GM12878 (cell line): ENCODE data around the gene TTC17. TPM values are rescaled to one million over a fixed set of nuclear protein-coding genes. Genes with fewer than 3 reads are reported as not detected.

ENCODE experiments used
- ATAC-seq: fragments of 200-7000 bp; cut with Tn5 transposase; 3 replicates; pipeline ENCODE4 v1.9.1; 2020; ENCODE audit warnings: mild to moderate bottlenecking, moderate library complexity
- BruUV-seq: library from RNA; stranded (reverse); fragments of 400-500 nt; replicated peaks from 2 replicates; lab custom pipeline; 2021; lab: Mats Ljungman, UMichigan
- CTCF ChIA-PET: fragments of 300-600 bp; sonication (Branson Sonifier 250); formaldehyde crosslinking; extraction: SDS; loops from one replicate; lab custom pipeline; 2021; ENCODE audit warnings: inconsistent platforms; lab: Yijun Ruan, JAX
- POLR2A ChIA-PET: fragments of 350-600 bp; formaldehyde crosslinking; extraction: SDS; loops from one replicate; lab custom pipeline; 2021; ENCODE audit warnings: inconsistent platforms; lab: Charles Lee
- RAD21 ChIA-PET: fragments of 300-600 bp; sonication (Branson Sonifier 250); formaldehyde crosslinking; loops from one replicate; lab custom pipeline; 2023; ENCODE audit warnings: antibody characterized with exemption; ENCODE audit not compliant: unreplicated experiment; lab: Charles Lee
- SMC1A ChIA-PET: fragments of 300-600 bp; sonication (Branson Sonifier 250); formaldehyde crosslinking; loops from one replicate; lab custom pipeline; 2023; ENCODE audit not compliant: unreplicated experiment, uncharacterized antibody; lab: Charles Lee
- DNase-seq: peaks from one replicate; pipeline ENCODE4 v3.0.0-alpha.2; 2011; ENCODE audit warnings: low read depth, low spot score
- FAIRE-seq: peaks from 3 replicates; lab custom pipeline; 2011; peaks lifted over from hg19 to GRCh38; lab: Jason Lieb, UNC
- H2AFZ ChIP-seq: 2 replicates; pipeline ENCODE4 v1.6.0; 2011; ENCODE audit warnings: low read depth, low read length, control low read depth; ENCODE audit not compliant: control insufficient read depth
- H3K27ac ChIP-seq: 2 replicates; pipeline ENCODE4 v1.5.1; 2011; ENCODE audit warnings: control low read depth; ENCODE audit not compliant: control insufficient read depth, insufficient read depth
- H3K27me3 ChIP-seq, 2 experiments: replicated peaks in 1 of 2; 2 replicates each; pipeline versions ENCODE4 v1.6.0 to v1.6.1; 2011; ENCODE audit warnings: low read length in 1 of 2; ENCODE audit not compliant: control insufficient read depth in 2 of 2, insufficient read depth in 2 of 2
- H3K36me3 ChIP-seq, 2 experiments: 2 replicates each; pipeline ENCODE4 v1.5.1; 2011; ENCODE audit warnings: low read length in 1 of 2; ENCODE audit not compliant: control insufficient read depth in 2 of 2, insufficient read depth in 2 of 2
- H3K4me1 ChIP-seq: 2 replicates; pipeline ENCODE4 v1.6.1; 2011; ENCODE audit warnings: mild to moderate bottlenecking, low read length, moderate library complexity, mixed read lengths; ENCODE audit not compliant: control insufficient read depth, insufficient read depth
- H3K4me2 ChIP-seq: 2 replicates; pipeline ENCODE4 v1.6.0; 2011; ENCODE audit warnings: control low read depth; ENCODE audit not compliant: control insufficient read depth, insufficient read depth
- H3K4me3 ChIP-seq: fragments of 200-600 bp; sonication (generic); 2 replicates; pipeline ENCODE4 v1.5.1; 2016
- H3K79me2 ChIP-seq: 2 replicates; pipeline ENCODE4 v1.6.0; 2011; ENCODE audit warnings: low read length; ENCODE audit not compliant: control insufficient read depth, insufficient read depth
- H3K9ac ChIP-seq: 2 replicates; pipeline ENCODE4 v1.8.0; 2011; ENCODE audit warnings: low read length, control low read depth, mixed read lengths; ENCODE audit not compliant: control insufficient read depth, insufficient read depth
- H3K9me3 ChIP-seq: replicated peaks from 3 replicates; pipeline ENCODE4 v1.5.1; 2011; ENCODE audit warnings: mild to moderate bottlenecking, low read length; ENCODE audit not compliant: control insufficient read depth, insufficient read depth
- H4K20me1 ChIP-seq: 2 replicates; pipeline ENCODE4 v1.6.0; 2011; ENCODE audit not compliant: control insufficient read depth, insufficient read depth
- ATF7 ChIP-seq: fragments of 450-650 bp; IDR thresholded peaks from 2 replicates; pipeline ENCODE4 v1.6.1; 2016; ENCODE audit warnings: low read depth, mild to moderate bottlenecking
- BMI1 ChIP-seq: fragments of 450-650 bp; IDR thresholded peaks from 2 replicates; pipeline ENCODE4 v1.6.1; 2016; ENCODE audit warnings: mild to moderate bottlenecking, moderate library complexity, borderline replicate concordance
- EED ChIP-seq: sonication (generic); IDR thresholded peaks from 2 replicates; pipeline ENCODE4 v1.6.1; 2016; ENCODE audit warnings: antibody characterized with exemption, low read depth
- EZH2 ChIP-seq: IDR thresholded peaks from 2 replicates; pipeline ENCODE4 v1.6.1; 2012; ENCODE audit warnings: low read depth, mild to moderate bottlenecking, control low read depth, inconsistent platforms, low read length, borderline replicate concordance; ENCODE audit not compliant: control insufficient read depth
- JUND ChIP-seq: IDR thresholded peaks from 2 replicates; pipeline ENCODE4 v1.6.1; 2012; ENCODE audit warnings: low read depth, mild to moderate bottlenecking, low read length, improper control_type of control experiment, moderate library complexity
- MEF2B ChIP-seq: fragments of 450-650 bp; IDR thresholded peaks from 2 replicates; pipeline ENCODE4 v1.6.1; 2018; ENCODE audit warnings: mild to moderate bottlenecking, moderate library complexity; ENCODE audit not compliant: partially characterized antibody, poor library complexity, severe bottlenecking
- RELB ChIP-seq: fragments of 450-650 bp; IDR thresholded peaks from 2 replicates; pipeline ENCODE4 v1.6.1; 2017; ENCODE audit warnings: low read depth, mild to moderate bottlenecking, moderate library complexity
- SP1 ChIP-seq: IDR thresholded peaks from one replicate; pipeline ENCODE4 v1.6.1; 2011; ENCODE audit warnings: low read depth, low read length
- SREBF1 ChIP-seq: IDR thresholded peaks from 2 replicates; pipeline ENCODE4 v1.6.1; 2012; ENCODE audit warnings: mild to moderate bottlenecking, low read length
- TAF1 ChIP-seq: IDR thresholded peaks from 2 replicates; pipeline ENCODE4 v1.6.1; 2011; ENCODE audit warnings: mild to moderate bottlenecking, low read depth, low read length, borderline replicate concordance
- TCF7 ChIP-seq: IDR thresholded peaks from 2 replicates; pipeline ENCODE4 v1.6.1; 2014; ENCODE audit warnings: antibody characterized with exemption, borderline replicate concordance
- ZNF384 ChIP-seq: IDR thresholded peaks from 2 replicates; pipeline ENCODE4 v1.6.1; 2012; ENCODE audit warnings: low read depth, mild to moderate bottlenecking, low read length, improper control_type of control experiment, borderline replicate concordance
- WGBS: methylation state at CpG from one replicate; pipeline ENCODE4 v1.1.6; 2016; ENCODE audit warnings: low lambda C conversion rate; ENCODE audit not compliant: insufficient replicate concordance, insufficient coverage; ENCODE audit errors: missing lambda C conversion rate; 5-methylcytosine and 5-hydroxymethylcytosine counted together
- in situ Hi-C: fragments of 300-500 bp; cut with MboI; formaldehyde crosslinking; loops from 9 replicates; pipeline ENCODE4 v1.14.3; 2018; ENCODE audit warnings: mixed read lengths
- intact Hi-C: fragments of 100-400 bp; cut with micrococcal nuclease; formaldehyde crosslinking; loops from one replicate; pipeline ENCODE4 v1.14.2; 2022; ENCODE audit not compliant: unreplicated experiment
- polyA plus RNA-seq, 11 experiments: library from polyadenylated mRNA; depleted of rRNA in 4 of 11; unstranded in 6 of 11; stranded (reverse) in 5 of 11; fragments of >200 nt; fragmentation: Nextera tagmentation in 4 of 11; fragmentation: Illumina TruSeq in 1 of 11; extraction: Ambion mirVana in 4 of 11; extraction: Trizol in 1 of 11; gene quantifications; 1 replicate in 1 of 11; 2 replicates in 10 of 11; pipeline versions ENCODE4 v1.2.1 to v1.2.3, GENCODE V29; 2011 to 2016; ENCODE audit warnings: inconsistent platforms in 2 of 11, missing spikeins in 2 of 11, low read depth in 1 of 11
- total RNA-seq, 4 experiments: library from RNA; depleted of rRNA in 3 of 4; stranded (reverse); fragments of >200 nt in 3 of 4; fragmentation: Illumina TruSeq in 1 of 4; extraction: Trizol in 1 of 4; gene quantifications; 2 replicates each; pipeline versions ENCODE4 v1.2.1 to v1.2.3, GENCODE V29; 2013 to 2021
- TF ChIP-seq, protein P1 (sequence below): fragments of 450-650 bp; IDR thresholded peaks from 2 replicates; pipeline ENCODE4 v1.6.1; 2014; ENCODE audit warnings: mild to moderate bottlenecking

Gene TTC17
- total and polyA plus RNA-seq, 10 of the 15 experiments (the other 5 are each of a cell fraction or from before 2014, with no cell fraction given) = 15.9 to 116 (median 41.5) TPM

- Histone ChIP-seq H3K9ac (no peak overlapping the region), H3K79me2 (no peaks in the 10 kb centered on the region), H3K27ac (no peak overlapping the region), H3K4me2 (no peak overlapping the region), H4K20me1 (no peaks in the 10 kb centered on the region), H3K36me3 (peaks cover 3 to 39% of the 10 kb centered on the region in 2 experiments; a peak in 3 of 4 replicates), H3K4me1 (no peaks in the 10 kb centered on the region), H3K4me3 (no peak overlapping the region), H3K9me3 (no peaks in the 10 kb centered on the region), H2AFZ (no peak overlapping the region), H3K27me3 (no peaks in the 10 kb centered on the region)
- in situ Hi-C loops (no loop called here), intact Hi-C loops (no loop called here)
- FAIRE-seq = no peak
- 69% methylated on average over 2 of the region's 2 CpGs for WGBS
- SMC1A ChIA-PET = no interaction called here
- TF ChIP-seq EED (no peak), TAF1 (no peak), JUND (no peak), RELB (no peak), SREBF1 (no peak), SP1 (no peak), ATF7 (no peak), BMI1 (no peak), MEF2B (no peak), TCF7 (no peak), EZH2 (no peak), ZNF384 (no peak)
- TF ChIP-seq, protein P1, sequence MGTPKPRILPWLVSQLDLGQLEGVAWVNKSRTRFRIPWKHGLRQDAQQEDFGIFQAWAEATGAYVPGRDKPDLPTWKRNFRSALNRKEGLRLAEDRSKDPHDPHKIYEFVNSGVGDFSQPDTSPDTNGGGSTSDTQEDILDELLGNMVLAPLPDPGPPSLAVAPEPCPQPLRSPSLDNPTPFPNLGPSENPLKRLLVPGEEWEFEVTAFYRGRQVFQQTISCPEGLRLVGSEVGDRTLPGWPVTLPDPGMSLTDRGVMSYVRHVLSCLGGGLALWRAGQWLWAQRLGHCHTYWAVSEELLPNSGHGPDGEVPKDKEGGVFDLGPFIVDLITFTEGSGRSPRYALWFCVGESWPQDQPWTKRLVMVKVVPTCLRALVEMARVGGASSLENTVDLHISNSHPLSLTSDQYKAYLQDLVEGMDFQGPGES = no peak
- CTCF ChIA-PET = no interaction called here
- no peak for ATAC-seq
- no peak for DNase-seq
- no TSS peak for BruUV-seq
- RAD21 ChIA-PET = no interaction called here
- POLR2A ChIA-PET = no interaction called here
Observed at GRCh38 chr11:43399983-43400630, 41.4 kb downstream of the TTC17 start.
